HCT116 (cell line): ENCODE results near the gene AKAP12.
"Not testable (repeated sequence)": the region's sequence is repeated elsewhere in the genome, so short reads cannot be mapped to it uniquely, and the experiment has no call there.

ENCODE experiments used
- CBX3 ChIP-seq: IDR thresholded peaks from 2 replicates; pipeline ENCODE4 v1.6.1; 2012; ENCODE audit warnings: low read depth
- ELF1 ChIP-seq: IDR thresholded peaks from 2 replicates; pipeline ENCODE4 v1.6.1; 2012; ENCODE audit warnings: low read depth, borderline replicate concordance
- FOSL1 ChIP-seq: IDR thresholded peaks from 2 replicates; pipeline ENCODE4 v1.6.1; 2012; ENCODE audit warnings: low read depth
- JUND ChIP-seq: IDR thresholded peaks from 2 replicates; pipeline ENCODE4 v1.6.1; 2012
- POLR2A ChIP-seq: IDR thresholded peaks from 2 replicates; pipeline ENCODE4 v1.7.0; 2011; ENCODE audit warnings: borderline replicate concordance; ENCODE audit not compliant: insufficient read depth, insufficient read length; ENCODE audit errors: extremely low read depth
- SRF ChIP-seq: IDR thresholded peaks from 2 replicates; pipeline ENCODE4 v1.6.1; 2012; ENCODE audit warnings: low read depth
- YY1 ChIP-seq: IDR thresholded peaks from 2 replicates; pipeline ENCODE4 v1.6.1; 2011; ENCODE audit warnings: low read length, low read depth, moderate library complexity, mild to moderate bottlenecking; ENCODE audit not compliant: insufficient replicate concordance; ENCODE audit errors: extremely low read depth
- ZNF274 ChIP-seq: fragments of 200-500 bp; sonication (Bioruptor generic); IDR thresholded peaks from 2 replicates; pipeline ENCODE4 v1.6.1; 2014; ENCODE audit warnings: mild to moderate bottlenecking, low read depth, low read length, inconsistent platforms
- TF ChIP-seq, protein P1 (sequence below), 3 experiments: fragments of 200-600 bp in 1 of 3; sonication (generic) in 1 of 3; IDR thresholded peaks in 2 of 3; conservative IDR thresholded peaks in 1 of 3; 2 replicates each; pipeline ENCODE4 v1.5.1; 2012 to 2017; ENCODE audit warnings: low read depth in 2 of 3, low read length in 2 of 3, antibody characterized with exemption in 1 of 3, borderline replicate concordance in 1 of 3, control low read depth in 1 of 3, mild to moderate bottlenecking in 1 of 3, mixed read lengths in 1 of 3, mixed run types in 1 of 3, moderate library complexity in 1 of 3; ENCODE audit not compliant: insufficient read depth in 1 of 3

DNA sequence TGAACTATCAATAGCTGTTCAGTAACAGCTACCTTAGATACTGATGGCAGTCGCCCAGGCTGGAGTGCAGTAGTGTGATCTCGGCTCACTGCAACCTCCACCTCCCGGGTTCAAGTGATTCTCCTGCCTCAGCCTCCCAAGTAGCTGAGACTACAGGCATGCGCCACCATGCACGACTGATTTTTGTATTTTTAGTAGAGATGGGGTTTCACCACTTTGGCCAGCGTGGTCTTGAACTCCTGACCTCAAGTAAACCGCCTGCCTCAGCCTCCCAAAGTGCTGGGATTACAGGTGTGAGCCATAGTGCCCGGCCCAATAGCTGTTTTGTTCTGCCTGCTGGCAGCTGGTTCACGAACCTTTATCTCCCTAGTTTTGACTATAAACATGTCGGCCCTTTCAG, 103.0 kb downstream of the AKAP12 start:
- TF ChIP-seq CBX3, JUND, POLR2A, YY1, SRF, ELF1, ZNF274, FOSL1: not testable (repeated sequence)
- TF ChIP-seq, protein P1, sequence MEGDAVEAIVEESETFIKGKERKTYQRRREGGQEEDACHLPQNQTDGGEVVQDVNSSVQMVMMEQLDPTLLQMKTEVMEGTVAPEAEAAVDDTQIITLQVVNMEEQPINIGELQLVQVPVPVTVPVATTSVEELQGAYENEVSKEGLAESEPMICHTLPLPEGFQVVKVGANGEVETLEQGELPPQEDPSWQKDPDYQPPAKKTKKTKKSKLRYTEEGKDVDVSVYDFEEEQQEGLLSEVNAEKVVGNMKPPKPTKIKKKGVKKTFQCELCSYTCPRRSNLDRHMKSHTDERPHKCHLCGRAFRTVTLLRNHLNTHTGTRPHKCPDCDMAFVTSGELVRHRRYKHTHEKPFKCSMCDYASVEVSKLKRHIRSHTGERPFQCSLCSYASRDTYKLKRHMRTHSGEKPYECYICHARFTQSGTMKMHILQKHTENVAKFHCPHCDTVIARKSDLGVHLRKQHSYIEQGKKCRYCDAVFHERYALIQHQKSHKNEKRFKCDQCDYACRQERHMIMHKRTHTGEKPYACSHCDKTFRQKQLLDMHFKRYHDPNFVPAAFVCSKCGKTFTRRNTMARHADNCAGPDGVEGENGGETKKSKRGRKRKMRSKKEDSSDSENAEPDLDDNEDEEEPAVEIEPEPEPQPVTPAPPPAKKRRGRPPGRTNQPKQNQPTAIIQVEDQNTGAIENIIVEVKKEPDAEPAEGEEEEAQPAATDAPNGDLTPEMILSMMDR (IDR thresholded peaks at IDR 0.05 in 2 of 3, conservative IDR thresholded peaks at IDR 0.05 in 1 of 3; ENCODE audit: borderline replicate concordance in 1 of 3, insufficient read depth in 1 of 3, low read depth in 2 of 3, low read length in 2 of 3) = not testable (repeated sequence)
